Fibroblast of skin of back (primary cell): Measurements from ENCODE around the gene MAP3K4.

Source experiments
- DNase-seq: peaks from one replicate; pipeline ENCODE4 v3.0.0-alpha.2; 2013

The MAP3K4 gene

DNA sequence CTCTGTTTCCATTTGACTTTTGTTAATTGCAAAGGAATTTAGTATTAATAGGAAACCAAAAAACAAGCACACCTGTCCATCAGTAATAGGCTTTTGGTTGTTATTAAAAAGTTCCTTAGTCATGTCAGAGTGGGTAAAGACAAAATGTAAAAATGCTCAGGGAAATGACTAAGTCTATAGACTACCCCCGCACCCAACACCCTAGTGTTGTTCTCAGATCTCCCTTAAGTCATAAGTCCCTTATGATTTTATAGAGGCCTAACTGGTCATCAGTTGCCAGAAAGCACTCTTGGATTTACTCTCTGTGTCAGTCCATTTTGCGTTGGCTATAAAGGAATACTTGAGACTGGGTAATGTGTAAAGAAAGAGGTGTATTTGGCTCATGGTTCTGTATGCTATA, 52.8 kb downstream of the MAP3K4 start:
- DNase-seq = peak; percentile 31

DNA sequence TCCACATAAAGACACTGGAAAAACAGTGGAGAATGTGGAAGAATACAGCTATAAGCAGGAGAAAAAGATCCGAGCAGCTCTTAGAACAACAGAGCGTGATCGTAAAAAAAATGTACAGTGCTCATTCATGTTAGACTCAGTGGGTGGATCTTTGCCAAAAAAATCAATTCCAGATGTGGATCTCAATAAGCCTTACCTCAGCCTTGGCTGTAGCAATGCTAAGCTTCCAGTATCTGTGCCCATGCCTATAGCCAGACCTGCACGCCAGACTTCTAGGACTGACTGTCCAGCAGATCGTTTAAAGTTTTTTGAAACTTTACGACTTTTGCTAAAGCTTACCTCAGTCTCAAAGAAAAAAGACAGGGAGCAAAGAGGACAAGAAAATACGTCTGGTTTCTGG, 57.1 kb downstream of the MAP3K4 start:
- peak; percentile 87 for DNase-seq

DNA sequence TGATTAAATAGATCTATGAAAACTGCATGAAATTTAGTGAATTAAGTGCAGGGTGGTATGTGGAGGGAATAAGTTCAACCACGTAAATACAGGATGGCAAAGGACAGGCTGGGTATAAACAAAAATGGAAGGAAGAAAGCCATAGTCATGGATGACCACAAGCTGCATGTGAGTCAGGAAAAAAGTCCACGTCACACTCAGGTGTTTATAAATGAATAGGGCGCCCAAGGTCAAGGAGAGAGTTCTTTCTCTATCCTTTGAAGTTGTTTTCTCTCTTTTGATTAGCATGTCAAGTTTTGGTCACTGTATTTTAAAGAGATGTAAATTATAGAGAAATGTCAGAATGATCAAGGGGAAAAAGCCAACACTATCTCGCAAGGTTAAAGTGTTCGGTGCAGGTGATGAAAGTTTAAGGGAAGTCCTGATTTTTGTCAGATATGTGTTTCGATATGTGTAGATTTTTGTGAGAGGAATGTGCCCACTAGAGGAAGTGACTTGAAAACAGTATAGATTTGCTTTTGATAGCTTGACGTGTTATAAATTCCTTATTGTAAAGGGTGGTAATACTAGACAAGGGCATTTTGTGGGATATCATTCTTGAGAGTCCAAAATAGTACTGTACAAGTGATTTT, 58.7 kb downstream of the MAP3K4 start:
- DNase-seq = no peak

DNA sequence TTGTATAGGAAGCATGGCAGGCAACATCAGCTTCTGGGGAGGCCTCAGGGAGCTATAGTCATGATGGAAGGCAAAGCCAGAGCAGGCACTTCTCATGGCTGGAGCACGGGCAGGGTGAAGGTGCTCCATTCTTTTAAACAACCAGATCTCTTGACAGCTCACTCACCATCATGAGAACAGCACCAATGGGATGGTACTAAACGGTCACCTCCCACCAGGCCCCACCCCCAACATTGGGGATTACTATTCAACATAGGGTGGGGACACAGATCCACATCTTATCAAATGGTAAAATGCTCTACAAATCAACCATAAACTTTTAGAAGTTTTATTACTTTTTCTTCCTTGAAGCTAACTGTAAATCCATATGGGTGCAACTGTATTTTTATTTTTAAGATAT, 61.5 kb downstream of the MAP3K4 start:
- DNase-seq = no peak

DNA sequence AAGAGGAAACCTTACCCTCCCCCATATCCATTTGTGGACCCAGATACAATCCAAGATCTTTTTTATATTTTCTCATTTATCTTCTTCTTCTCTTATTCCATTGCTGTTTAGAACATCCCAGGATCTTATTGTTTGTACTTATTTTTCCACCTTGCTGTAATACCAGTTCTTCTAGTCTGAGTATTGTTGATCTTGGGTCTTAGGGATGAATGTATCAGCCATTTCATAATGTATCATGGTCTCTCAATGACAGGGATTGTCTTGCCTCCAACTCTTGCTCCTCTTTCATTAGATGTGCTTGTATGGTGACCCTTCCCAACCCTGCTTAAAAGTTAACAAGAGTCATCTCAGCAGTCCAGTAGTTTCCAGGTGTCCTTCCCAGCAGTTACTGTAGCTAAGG, 63.3 kb downstream of the MAP3K4 start:
- DNase-seq = no peak

DNA sequence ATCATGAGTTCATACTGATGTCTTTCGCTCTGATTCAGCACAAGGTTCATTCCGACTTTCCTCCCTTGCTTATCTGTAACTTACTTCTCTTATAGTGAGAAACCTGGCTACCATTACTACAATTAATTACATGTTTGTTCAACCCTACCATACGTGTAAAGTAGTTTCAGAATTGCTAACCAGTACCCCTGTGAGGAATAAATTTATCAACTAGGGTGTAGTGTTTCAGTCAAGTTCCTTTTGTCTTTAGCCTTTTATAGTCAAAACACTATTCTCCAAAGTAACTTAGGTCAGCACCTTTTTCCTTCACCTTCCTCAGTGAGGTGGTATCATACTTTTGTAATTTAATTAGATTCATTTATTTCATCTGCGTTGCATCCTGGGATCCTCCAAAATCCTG, 64.9 kb downstream of the MAP3K4 start:
- no peak for DNase-seq

DNA sequence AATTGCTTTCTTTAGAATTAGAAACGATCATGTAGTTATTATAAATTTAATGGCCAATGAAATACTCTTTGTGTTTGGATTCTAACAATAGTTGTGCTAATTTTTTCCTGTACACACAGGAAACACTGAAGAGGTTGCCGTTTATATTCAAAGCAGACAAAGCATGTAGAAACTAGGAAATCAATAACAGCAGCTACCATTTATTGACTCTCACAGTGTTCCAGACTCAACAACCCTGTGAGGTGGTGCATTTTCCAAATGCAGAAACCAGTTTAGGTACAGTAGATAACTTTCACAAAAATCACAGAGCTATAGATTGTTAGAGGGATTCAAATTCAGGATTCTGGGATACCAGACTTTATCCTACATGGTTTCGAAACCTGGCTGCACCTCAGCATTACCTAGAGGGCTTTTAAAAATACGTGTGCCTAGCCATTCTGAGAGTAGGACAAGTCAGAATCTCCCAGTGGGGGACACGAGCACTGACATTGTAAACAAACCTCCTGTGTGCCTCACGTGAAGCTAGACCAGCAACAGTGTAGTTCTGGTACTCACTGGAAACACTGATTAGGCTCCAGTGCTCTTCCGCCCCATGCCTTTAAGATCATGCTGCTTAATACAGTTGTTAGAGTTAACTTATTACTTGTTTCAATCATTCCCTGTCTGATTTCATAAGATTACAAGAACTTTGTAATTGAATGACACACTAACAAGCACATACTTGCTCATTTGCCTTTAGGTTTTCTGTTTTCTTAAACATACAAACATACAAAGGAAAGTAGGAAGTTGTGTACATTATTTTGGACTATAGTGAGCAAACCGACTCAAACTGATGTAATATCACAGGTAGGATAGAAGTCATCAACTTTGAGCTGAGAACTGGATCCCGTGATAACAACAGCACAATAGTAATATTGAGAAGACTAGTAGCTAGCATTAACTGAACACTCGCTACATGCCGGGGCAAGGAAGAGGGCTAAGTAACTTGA, 65.8 kb downstream of the MAP3K4 start:
- no peak for DNase-seq

DNA sequence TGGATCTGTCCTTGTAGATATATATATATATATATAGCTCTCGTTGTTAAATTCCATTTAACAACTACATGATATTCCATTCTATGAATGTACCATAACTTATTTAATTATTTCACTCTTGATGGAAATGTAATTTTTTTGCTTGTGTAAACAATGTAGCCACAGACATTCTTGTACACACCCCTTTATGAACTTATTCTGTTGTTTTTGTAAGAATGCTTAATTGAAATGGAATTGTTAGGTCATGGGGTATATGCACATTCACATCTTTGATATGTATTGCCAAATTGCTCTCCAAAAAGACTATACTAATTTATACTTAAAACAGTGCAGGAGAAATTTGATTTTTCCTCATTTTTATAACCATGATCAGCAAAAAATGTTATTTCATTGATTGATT, 67.2 kb downstream of the MAP3K4 start:
- DNase-seq = peak; percentile 59

DNA sequence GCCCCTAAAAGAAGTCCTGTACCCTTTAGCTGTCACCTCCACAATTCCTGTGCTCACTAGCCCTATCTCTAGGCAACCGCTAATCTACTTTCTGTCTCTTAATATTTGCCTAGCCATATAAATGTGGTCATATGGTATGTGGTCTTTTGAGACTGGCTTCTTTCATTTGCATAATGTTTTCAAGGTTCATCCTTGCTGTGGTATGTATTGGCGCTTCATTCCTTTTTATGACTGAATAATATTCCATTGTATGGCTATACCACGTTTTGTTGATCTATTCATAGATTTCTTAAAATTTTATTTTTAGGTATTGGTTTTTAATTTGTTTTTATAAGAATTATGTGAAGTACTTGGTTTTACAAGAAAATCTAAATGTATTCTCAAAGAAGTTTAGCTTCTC, 70.0 kb downstream of the MAP3K4 start:
- no peak for DNase-seq

DNA sequence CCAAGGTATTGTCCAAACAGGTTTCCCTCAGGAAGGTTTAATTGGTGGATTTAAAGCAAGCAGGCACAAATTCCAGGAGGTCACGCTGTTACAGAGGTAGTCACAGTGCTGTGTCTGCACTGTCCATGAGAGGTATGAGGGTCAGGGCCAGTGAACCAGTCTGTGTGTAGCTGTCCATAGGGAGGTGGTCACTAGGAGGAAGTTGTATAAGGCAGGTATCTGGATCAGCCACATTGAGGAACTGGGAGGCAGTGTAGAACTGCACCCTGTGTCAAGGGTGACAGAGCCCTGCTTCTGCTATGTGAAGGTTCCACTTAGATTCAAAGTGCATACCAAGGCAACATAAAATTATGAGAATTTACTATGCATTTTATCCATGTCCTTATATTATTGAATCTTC, 73.3 kb downstream of the MAP3K4 start:
- no peak for DNase-seq

DNA sequence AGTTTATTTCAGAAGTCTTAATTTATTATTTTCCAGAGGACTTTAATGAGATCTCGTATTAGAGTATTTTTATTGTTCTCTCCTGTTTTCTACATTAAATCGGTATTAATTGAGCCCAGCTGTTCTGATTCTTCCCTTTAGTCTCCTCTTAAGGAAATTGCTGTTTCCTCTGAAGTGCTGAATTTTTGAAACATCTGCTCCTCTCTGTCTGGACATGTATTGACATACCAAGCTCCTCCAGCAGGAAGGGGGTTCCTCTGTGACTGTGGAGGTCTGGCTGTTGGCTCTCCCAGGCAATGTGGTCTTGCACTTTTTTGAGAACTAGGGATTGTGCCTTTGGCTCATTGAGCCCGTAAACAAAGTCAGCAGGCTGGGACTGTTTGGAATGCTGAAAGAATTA, 74.9 kb downstream of the MAP3K4 start:
- DNase-seq = no peak

DNA sequence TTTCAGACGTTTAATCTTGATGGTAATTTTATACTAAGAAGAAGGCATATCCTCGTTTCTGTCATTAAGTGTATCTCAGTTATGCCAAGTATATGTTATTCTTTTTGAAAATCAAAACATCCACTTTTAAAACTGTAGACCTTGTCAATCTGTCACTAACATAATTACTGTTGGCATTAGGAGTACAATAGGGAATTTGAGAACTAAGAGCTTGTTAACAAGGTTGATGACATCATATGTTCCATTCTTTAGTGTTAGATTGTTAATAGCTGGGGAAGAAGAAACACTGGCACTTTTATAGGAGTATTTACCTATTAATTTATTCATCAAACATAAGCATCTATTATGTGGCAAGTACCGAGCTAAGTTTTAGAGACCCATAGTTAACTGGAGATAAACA, 76.2 kb downstream of the MAP3K4 start:
- no peak for DNase-seq

DNA sequence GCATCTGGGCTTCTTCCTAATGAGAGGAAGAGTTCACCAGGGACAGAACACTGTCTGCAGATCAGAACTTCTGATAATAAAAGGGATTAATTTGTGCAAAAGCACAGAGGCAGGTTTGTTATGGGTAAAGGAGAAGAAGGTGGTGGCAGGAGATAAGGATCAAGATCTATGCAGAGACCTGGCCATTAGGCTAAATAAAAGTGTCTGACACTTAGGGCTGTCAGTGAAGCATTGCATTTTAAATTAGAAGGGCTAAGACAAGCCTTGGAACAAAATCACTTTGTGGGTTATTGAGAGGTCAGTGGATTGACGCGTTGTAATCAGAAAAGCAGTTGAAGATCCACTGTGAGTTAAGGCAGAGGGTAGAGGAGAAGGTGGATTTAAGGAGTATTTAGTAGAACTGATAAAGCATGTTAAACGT, 76.8 kb downstream of the MAP3K4 start:
- no peak for DNase-seq

DNA sequence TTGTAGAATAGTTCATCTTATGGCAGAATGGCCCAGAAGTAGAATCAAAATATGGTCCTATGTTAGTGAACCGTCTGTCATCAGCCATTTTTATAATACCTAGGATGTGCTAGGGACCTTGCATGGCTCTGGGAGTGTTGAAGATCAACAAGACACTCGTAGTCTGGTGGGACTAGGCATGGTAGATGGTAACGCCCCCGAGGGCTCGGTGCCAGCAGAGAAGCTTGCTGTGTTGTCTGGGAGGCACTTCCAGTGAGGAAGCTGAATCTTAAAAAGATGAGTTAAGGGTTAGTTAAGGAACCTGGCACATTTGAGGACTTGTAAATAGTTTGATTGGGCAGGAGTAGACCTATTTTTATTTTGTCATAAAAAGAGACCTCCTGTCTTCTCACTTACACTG, 82.4 kb downstream of the MAP3K4 start:
- DNase-seq = no peak

DNA sequence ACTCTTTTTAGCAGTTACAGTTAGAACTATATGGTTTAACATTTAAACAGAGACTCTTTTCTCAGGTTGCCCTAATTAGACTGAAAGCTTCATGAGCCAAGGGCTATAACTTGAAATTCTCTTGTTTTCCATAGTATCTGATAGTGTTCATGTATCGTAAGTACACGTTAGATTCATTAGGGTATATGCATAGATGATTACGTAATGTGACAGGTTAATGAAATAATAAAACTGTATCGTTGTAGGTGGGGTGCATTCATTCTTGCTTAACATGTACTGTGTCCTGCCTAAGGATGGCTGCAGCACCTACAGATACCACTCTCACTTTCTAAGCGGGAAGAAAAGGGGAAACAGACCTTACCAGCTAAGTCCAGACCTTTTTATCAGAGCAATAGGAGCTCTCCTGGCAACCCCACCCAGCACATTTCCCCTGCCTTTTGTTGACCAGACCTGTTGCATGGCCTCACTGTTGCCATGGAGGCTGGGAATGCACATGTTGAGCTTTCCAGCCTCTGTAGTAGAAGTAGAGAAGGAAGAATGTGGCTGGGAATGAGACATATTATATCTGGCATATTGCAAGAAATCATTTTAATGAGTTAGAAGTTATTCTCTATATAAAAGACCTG, 83.0 kb downstream of the MAP3K4 start:
- no peak for DNase-seq

DNA sequence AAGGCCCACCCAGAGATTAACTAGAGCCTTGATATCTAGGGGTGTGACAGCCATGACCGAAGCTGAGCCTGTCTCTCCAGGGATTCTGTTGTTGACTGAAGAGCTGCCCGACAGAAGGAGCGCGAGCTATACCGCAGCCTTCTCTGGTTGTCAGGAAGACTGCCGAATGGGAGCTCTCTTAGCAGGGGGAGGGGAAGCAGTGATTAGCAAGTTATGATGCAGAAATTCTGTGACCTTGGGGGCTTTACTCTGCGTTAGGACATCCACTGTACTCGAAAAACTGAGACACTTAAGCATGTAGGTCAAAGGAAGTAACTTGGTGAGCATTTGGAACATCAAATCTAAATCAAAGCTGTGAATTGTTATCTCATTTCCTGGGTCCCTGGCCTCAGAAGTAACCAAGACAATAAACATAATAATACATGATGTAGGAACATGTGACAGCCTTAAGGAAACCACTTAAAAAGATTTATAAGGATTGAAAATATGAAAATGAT, 84.7 kb downstream of the MAP3K4 start:
- no peak for DNase-seq

DNA sequence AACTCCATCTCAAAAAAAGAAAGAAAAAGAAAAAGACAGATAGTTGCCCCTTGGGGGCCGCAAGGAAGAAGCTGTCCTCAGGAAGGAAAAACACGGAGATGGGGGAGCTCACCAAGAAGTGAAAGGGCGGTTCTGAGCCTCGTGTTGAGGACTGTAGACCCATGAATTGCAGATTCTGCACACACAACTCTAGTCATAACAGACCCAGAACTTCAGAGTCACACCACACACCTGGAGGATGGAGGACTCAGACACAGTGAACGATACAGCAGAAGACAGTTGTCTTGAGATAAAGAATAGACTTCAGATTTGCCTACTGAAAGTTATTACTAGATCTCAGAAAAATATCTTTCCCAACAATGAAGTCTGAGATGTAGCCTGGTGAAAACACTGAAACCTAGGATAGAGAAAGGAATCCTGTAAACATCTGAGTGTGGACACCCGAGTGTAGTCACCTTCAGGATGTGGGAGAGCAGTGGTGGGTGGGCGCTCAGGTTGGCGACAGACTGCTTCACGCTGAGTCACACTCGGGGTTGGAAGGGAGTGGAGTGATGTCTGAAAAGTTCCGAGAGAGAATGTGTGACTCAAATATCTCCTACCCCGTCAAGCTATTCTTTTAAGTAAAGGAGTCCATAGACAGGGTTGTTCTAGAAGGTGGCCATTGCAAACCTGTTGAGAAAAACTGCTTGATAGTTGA, 88.1 kb downstream of the MAP3K4 start:
- peak; percentile 74 for DNase-seq

DNA sequence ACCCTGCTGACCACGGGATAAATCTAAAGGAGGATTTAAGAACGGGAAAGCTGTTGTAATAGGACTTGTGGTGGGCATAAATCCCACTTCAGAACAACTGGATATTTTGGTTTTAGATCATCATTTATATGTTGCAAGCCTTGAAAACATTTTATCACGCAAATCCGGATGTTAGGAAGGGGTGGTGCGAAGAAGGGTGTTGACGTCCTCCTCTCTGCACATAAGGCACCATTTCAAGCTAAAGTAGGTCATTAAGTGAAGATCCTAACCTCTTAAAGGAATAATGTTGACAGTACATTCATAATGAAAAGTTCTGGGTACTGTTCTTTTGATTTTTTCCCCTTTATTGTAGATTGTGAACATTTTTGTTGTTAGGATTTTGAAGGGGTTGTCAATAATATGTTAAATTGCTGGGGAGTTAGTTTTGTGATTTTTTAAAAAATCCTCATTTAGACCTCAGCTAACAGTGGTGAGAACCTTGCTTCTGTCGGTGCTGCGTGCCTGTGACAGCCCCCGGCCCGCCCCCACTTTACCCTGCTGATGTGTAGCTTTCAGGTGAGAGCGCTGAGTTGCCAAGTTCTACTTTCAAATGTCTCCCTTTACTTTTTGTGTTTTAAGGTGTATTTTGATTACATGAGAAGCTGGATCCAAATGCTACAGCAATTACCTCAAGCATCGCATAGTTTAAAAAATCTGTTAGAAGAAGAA, 88.8 kb downstream of the MAP3K4 start:
- no peak for DNase-seq

DNA sequence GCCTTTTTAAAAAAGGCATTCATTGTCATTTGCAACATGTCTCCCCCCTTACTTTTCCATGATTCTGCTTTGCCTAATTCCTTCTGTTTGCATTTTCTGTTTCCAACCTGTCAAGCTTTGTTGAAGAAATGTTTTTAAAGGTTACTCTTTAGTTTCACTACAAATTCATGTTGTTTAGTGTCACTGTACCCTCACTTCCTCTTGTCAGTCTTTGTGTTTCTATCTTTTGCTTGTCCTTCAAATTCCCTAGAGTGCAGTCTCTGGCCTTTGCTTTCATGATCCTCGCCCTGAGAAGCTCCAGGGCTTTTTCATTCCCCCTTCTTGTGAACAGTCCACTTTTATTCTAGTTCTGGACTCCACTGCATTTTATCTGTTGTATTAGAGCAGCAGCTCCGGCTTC, 90.6 kb downstream of the MAP3K4 start:
- DNase-seq = no peak

DNA sequence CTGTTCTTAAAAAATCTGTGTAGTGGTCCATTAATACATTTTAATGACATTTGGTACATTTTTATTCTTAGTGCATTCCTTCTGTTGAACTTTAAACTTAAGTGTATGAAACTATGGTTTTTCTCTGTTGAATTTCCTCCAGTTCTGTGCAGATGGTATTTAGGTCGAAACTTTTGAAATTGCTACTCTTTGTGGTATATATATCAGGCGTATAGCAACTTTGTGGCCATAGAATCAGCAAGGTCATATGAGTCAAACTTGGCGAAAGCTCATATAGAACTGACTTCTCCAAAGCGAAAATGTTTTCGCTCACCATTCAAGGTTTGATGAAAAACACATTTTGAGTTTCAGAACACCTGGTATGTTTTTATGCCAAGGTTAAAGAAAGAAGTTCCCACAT, 93.7 kb downstream of the MAP3K4 start:
- DNase-seq = no peak

DNA sequence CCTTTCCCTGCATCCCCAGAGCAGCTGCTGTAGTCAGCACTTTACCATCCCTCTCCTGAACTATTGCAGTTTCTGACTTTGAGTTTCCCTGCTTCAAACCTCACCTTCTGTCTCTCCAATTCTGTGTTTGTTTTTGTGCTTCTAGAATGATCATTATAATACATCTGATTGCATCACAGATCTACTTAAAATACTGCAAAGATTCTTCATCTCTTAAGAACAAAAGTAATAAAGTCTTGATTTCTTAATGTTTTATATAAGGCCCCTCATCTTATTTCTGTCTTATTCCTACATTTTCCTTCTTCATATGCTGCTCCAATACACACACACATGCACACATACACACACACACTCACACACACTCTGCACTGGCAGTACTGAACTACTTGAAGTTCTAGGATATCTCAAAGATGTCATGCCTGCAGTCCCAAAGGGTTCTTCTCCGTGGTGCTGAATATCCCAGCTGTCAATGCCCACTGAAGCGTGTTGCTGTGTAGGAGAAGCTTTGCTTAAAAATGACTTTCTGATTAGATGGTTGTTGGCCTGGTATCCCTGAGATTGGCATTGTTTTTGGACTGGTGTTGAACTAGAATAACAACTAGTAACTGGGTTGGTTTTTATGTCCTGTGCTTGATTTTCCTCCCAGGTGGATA, 97.2 kb downstream of the MAP3K4 start:
- DNase-seq = peak; percentile 24

DNA sequence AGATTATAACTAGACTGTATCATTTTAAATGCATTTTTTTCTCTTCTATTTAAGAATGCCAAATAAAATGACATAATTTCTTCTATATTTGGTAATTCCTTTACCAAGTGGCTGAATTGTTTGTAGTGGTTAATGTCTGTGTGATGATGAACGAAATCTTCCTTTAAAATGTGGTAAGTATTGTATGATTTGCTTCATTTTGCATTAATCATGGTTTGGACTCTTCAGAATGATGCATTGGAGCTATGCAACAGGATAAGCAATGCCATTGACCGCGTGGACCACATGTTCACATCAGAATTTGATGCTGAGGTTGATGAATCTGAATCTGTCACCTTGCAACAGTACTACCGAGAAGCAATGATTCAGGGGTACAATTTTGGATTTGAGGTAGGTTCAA, 99.6 kb downstream of the MAP3K4 start:
- no peak for DNase-seq
